GM23338 (cell line): ENCODE data around the gene SLC25A12. TPM values are rescaled to one million over a fixed set of nuclear protein-coding genes. Genes with fewer than 3 reads are reported as not detected.

Source experiments
- ATAC-seq: fragments of 200-7000 bp; cut with Tn5 transposase; 3 replicates; pipeline ENCODE4 v1.9.1; 2020
- DNase-seq: peaks from one replicate; pipeline ENCODE4 v3.0.0-alpha.2; 2015; ENCODE audit warnings: low spot score
- H2AFZ ChIP-seq: fragments of 200-600 bp; sonication (generic); 2 replicates; pipeline ENCODE4 v1.8.0; 2016; ENCODE audit warnings: antibody characterized with exemption, mild to moderate bottlenecking, moderate library complexity
- H3F3A ChIP-seq: fragments of 200-600 bp; sonication (generic); replicated peaks from 2 replicates; pipeline ENCODE4 v1.8.0; 2017; ENCODE audit warnings: antibody characterized with exemption, mixed run types, low read depth
- H3K27ac ChIP-seq: fragments of 200-600 bp; sonication (generic); 2 replicates; pipeline ENCODE4 v1.6.1; 2016; ENCODE audit warnings: low read depth
- H3K27me3 ChIP-seq: fragments of 200-600 bp; sonication (generic); 2 replicates; pipeline ENCODE4 v1.8.0; 2016; ENCODE audit warnings: mild to moderate bottlenecking, mixed run types, moderate library complexity; ENCODE audit not compliant: insufficient read depth
- H3K36me3 ChIP-seq: fragments of 200-600 bp; sonication (generic); 2 replicates; pipeline ENCODE4 v1.8.0; 2016; ENCODE audit warnings: mild to moderate bottlenecking; ENCODE audit not compliant: insufficient read depth
- H3K4me1 ChIP-seq: fragments of 200-600 bp; sonication (generic); 2 replicates; pipeline ENCODE4 v1.8.0; 2016; ENCODE audit warnings: mild to moderate bottlenecking, moderate library complexity; ENCODE audit not compliant: insufficient read depth
- H3K4me2 ChIP-seq: fragments of 200-600 bp; sonication (generic); 2 replicates; pipeline ENCODE4 v1.7.1; 2017; ENCODE audit warnings: mixed run types
- H3K4me3 ChIP-seq: fragments of 200-600 bp; sonication (generic); 2 replicates; pipeline ENCODE4 v1.6.1; 2016; ENCODE audit warnings: mixed run types
- H3K79me2 ChIP-seq: fragments of 200-600 bp; sonication (generic); replicated peaks from 2 replicates; pipeline ENCODE4 v1.8.0; 2017; ENCODE audit warnings: mild to moderate bottlenecking; ENCODE audit not compliant: insufficient read depth
- H3K9me2 ChIP-seq: fragments of 200-600 bp; sonication (generic); 2 replicates; pipeline ENCODE4 v1.8.0; 2017; ENCODE audit not compliant: insufficient read depth
- H4K20me1 ChIP-seq: fragments of 200-600 bp; sonication (generic); replicated peaks from 2 replicates; pipeline ENCODE4 v1.8.0; 2017; ENCODE audit warnings: mild to moderate bottlenecking; ENCODE audit not compliant: insufficient read depth
- H3K27ac Mint-ChIP-seq: 2 replicates; pipeline ENCODE4 v1.8.0; 2020; ENCODE audit warnings: inconsistent platforms, mild to moderate bottlenecking, moderate library complexity, mixed read lengths
- H3K27me3 Mint-ChIP-seq: 3 replicates; pipeline ENCODE4 v1.8.0; 2022; ENCODE audit warnings: low read depth, mild to moderate bottlenecking, moderate library complexity, mixed read lengths, inconsistent platforms; ENCODE audit not compliant: insufficient read depth, poor library complexity
- H3K36me3 Mint-ChIP-seq: 3 replicates; pipeline ENCODE4 v1.8.0; 2021; ENCODE audit warnings: low read depth, mild to moderate bottlenecking, inconsistent platforms, moderate library complexity, mixed read lengths
- H3K4me1 Mint-ChIP-seq: 3 replicates; pipeline ENCODE4 v1.8.0; 2020; ENCODE audit warnings: mild to moderate bottlenecking, inconsistent platforms, mixed read lengths
- H3K4me3 Mint-ChIP-seq: 3 replicates; pipeline ENCODE4 v1.8.0; 2021; ENCODE audit warnings: moderate library complexity, mild to moderate bottlenecking, inconsistent platforms, mixed read lengths
- H3K9me3 Mint-ChIP-seq: 3 replicates; pipeline ENCODE4 v1.8.0; 2020; ENCODE audit warnings: moderate library complexity, mild to moderate bottlenecking, inconsistent platforms, mixed read lengths
- CREB1 ChIP-seq: fragments of 250-450 bp; sonication (Bioruptor Pico); IDR thresholded peaks from 2 replicates; pipeline ENCODE4 v1.5.0; 2020; ENCODE audit warnings: low read depth, mild to moderate bottlenecking, moderate library complexity
- CTCF ChIP-seq, 2 experiments: fragments of 200-600 bp in 1 of 2; sonication (generic) in 1 of 2; conservative IDR thresholded peaks; 2 replicates each; pipeline versions ENCODE4 v1.5.1 to v1.6.1; 2016 to 2017; ENCODE audit warnings: antibody characterized with exemption in 2 of 2, low read depth in 2 of 2, mild to moderate bottlenecking in 2 of 2, moderate library complexity in 1 of 2
- ETS1 ChIP-seq: IDR thresholded peaks from 2 replicates; pipeline ENCODE4 v1.6.1; 2016; ENCODE audit warnings: antibody characterized with exemption
- EZH2 ChIP-seq: fragments of 200-600 bp; sonication (generic); IDR thresholded peaks from one replicate; pipeline ENCODE4 v1.8.0; 2017; ENCODE audit warnings: antibody characterized with exemption, mild to moderate bottlenecking, low read depth; ENCODE audit not compliant: unreplicated experiment
- EZH2phosphoT487 ChIP-seq: fragments of 200-600 bp; sonication (generic); IDR thresholded peaks from one replicate; pipeline ENCODE4 v1.8.1; 2018; ENCODE audit warnings: antibody characterized with exemption; ENCODE audit not compliant: unreplicated experiment
- NANOG ChIP-seq: IDR thresholded peaks from 2 replicates; pipeline ENCODE4 v1.6.1; 2016; ENCODE audit warnings: antibody characterized with exemption, borderline replicate concordance
- REST ChIP-seq: IDR thresholded peaks from one replicate; pipeline ENCODE4 v1.6.1; 2018; ENCODE audit warnings: antibody characterized with exemption; ENCODE audit not compliant: unreplicated experiment
- STAT1 ChIP-seq: IDR thresholded peaks from one replicate; pipeline ENCODE4 v1.6.1; 2016; ENCODE audit warnings: antibody characterized with exemption; ENCODE audit not compliant: unreplicated experiment
- ZNF331 ChIP-seq: fragments of 250-450 bp; sonication (Bioruptor Pico); IDR thresholded peaks from 2 replicates; pipeline ENCODE4 v1.5.0; 2020; ENCODE audit warnings: low read depth, mild to moderate bottlenecking, moderate library complexity
- ZNF462 ChIP-seq: fragments of 250-450 bp; sonication (Bioruptor Pico); IDR thresholded peaks from 2 replicates; pipeline ENCODE4 v1.5.0; 2020; ENCODE audit warnings: mild to moderate bottlenecking, moderate library complexity
- polyA plus RNA-seq: library from polyadenylated mRNA; unstranded; fragments of >200 nt; fragmentation: Nextera tagmentation; extraction: Ambion mirVana; gene quantifications from 2 replicates; pipeline ENCODE4 v1.2.1, GENCODE V29; 2016
- total RNA-seq: library from RNA; depleted of rRNA; stranded (reverse); fragments of >200 nt; shearing (Covaris generic); gene quantifications from 2 replicates; pipeline ENCODE4 v1.2.3, GENCODE V29; 2014

Gene SLC25A12
- total and polyA plus RNA-seq, 2 experiments from 2014 or later: 4.8 to 14.8 TPM

GRCh38 chr2:171834286-171834685 lies 59.8 kb downstream of the SLC25A12 start (continued):
- no peak for TF ChIP-seq REST
- no peak for TF ChIP-seq CTCF (conservative IDR thresholded peaks at IDR 0.05; ENCODE audit: low read depth in 2 of 2)
- no peak for TF ChIP-seq CREB1 (CRISPR knock-in tag)
- TF ChIP-seq STAT1: no peak
- no peak for TF ChIP-seq EZH2phosphoT487
- TF ChIP-seq ZNF331 (CRISPR knock-in tag): no peak
- TF ChIP-seq ETS1: no peak

GRCh38 chr2:171832489-171832888 lies 61.6 kb downstream of the SLC25A12 start:
- no peaks in the 10 kb centered on the region for H3F3A ChIP-seq
- H4K20me1 ChIP-seq: no peaks in the 10 kb centered on the region
- H3K27ac ChIP-seq: no peak overlapping the region
- no peak for DNase-seq
- Mint-ChIP-seq H3K9me3 (peaks cover 51% of the 10 kb centered on the region), H3K4me3 (no peak overlapping the region), H3K36me3 (peaks cover 96% of the 10 kb centered on the region), H3K27ac (no peak overlapping the region), H3K27me3 (peaks cover 2% of the 10 kb centered on the region), H3K4me1 (no peaks in the 10 kb centered on the region)
- no peak for ATAC-seq
- no peaks in the 10 kb centered on the region for H3K4me1 ChIP-seq
- no peak overlapping the region for H2AFZ ChIP-seq
- H3K4me2 ChIP-seq: no peak overlapping the region
- no peaks in the 10 kb centered on the region for H3K27me3 ChIP-seq
- H3K9me2 ChIP-seq: no peaks in the 10 kb centered on the region
- H3K79me2 ChIP-seq: no peaks in the 10 kb centered on the region
- H3K4me3 ChIP-seq: no peak overlapping the region
- H3K36me3 ChIP-seq: peaks cover 53% of the 10 kb centered on the region
- TF ChIP-seq STAT1: no peak
- TF ChIP-seq EZH2: no peak
- TF ChIP-seq EZH2phosphoT487: no peak
- TF ChIP-seq CTCF (conservative IDR thresholded peaks at IDR 0.05; ENCODE audit: low read depth in 2 of 2): no peak
- TF ChIP-seq ZNF462: no peak
- no peak for TF ChIP-seq NANOG
